Esophagus squamous epithelium (tissue), 5 donors: ENCODE measurements around the gene NUDT3. TPM values are rescaled to one million over a fixed set of nuclear protein-coding genes. Genes with fewer than 3 reads are reported as not detected.

Experiments used
- DNase-seq: peaks from one replicate; lab custom pipeline; 2025; lab: John Stamatoyannopoulos, UW
- H3K27ac ChIP-seq, 4 donors: fragments of 200-600 bp; sonication (generic); one replicate each; pipeline ENCODE4 v1.5.1; 2016 to 2019; ENCODE audit warnings: mild to moderate bottlenecking in 1 of 4
- H3K27me3 ChIP-seq, 4 donors: fragments of 200-600 bp; sonication (generic); 1 replicate in 3 of 4; 2 replicates in 1 of 4; pipeline versions ENCODE4 v1.5.1 to v1.6.0; 2017 to 2021; ENCODE audit warnings: antibody characterized with exemption in 1 of 4
- H3K36me3 ChIP-seq, 3 donors: fragments of 200-600 bp; sonication (generic); one replicate each; pipeline ENCODE4 v1.5.1; 2016 to 2019
- H3K4me1 ChIP-seq, 3 donors: fragments of 200-600 bp; sonication (generic); one replicate each; pipeline ENCODE4 v1.5.1; 2017 to 2019
- H3K4me3 ChIP-seq, 4 donors: fragments of 200-600 bp; sonication (generic); 1 replicate in 3 of 4; 2 replicates in 1 of 4; pipeline ENCODE4 v1.5.1; 2016 to 2019; ENCODE audit warnings: mild to moderate bottlenecking in 2 of 4, moderate library complexity in 1 of 4
- H3K9me3 ChIP-seq, 3 donors: fragments of 200-600 bp; sonication (generic); one replicate each; pipeline ENCODE4 v1.5.1; 2016 to 2019
- POLR2A ChIP-seq, 4 donors: fragments of 450-650 bp; IDR thresholded peaks; one replicate each; pipeline ENCODE4 v1.6.1; 2017; ENCODE audit warnings: antibody characterized with exemption in 4 of 4, mild to moderate bottlenecking in 4 of 4, moderate library complexity in 3 of 4
- WGBS, 2 donors: methylation state at CpG; one replicate each; pipeline ENCODE4 v1.1.5; 2018; 5-methylcytosine and 5-hydroxymethylcytosine counted together
- intact Hi-C: fragments of 100-400 bp; cut with DNase I; formaldehyde crosslinking; loops from one replicate; pipeline ENCODE4 v1.15.0; 2022
- total RNA-seq, 4 donors: library from RNA; depleted of rRNA; stranded (reverse); fragments of >200 nt; gene quantifications; one replicate each; pipeline ENCODE4 v1.1.0, GENCODE V29; 2016
- TF ChIP-seq, protein P1 (sequence below), 6 experiments: fragments of 450-650 bp in 4 of 6; fragments of 200-600 bp in 2 of 6; sonication (generic) in 2 of 6; IDR thresholded peaks; one replicate each; pipeline ENCODE4 v1.5.1; 2016 to 2019; ENCODE audit warnings: antibody characterized with exemption in 6 of 6, mild to moderate bottlenecking in 4 of 6, moderate library complexity in 4 of 6
- donor health status: DM: yes; HTN: yes; CAD: no.

The NUDT3 gene
- total RNA-seq, 4 donors from 2014 or later, result 14.9 to 33.4 (median 22.4) TPM

DNA sequence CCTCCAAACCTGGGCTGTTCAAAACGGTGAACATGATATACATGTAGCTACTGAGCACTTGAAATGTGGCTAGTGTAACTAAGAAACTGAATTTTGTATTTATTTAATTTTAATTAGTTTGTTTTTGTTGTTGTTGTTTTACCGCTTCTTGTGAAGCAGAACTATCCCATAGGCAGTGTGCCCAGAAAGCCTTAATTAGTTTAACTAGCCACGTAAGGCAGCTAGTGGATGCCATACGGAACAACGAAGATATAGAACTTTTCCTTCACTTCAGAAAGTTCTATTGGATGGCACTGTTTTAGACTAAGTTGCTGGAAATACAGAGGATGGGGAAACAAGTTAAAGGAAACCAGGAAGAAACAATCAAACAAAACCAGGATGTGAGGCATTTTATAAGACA, 70.6 kb downstream of the NUDT3 start:
- TF ChIP-seq, protein P1, sequence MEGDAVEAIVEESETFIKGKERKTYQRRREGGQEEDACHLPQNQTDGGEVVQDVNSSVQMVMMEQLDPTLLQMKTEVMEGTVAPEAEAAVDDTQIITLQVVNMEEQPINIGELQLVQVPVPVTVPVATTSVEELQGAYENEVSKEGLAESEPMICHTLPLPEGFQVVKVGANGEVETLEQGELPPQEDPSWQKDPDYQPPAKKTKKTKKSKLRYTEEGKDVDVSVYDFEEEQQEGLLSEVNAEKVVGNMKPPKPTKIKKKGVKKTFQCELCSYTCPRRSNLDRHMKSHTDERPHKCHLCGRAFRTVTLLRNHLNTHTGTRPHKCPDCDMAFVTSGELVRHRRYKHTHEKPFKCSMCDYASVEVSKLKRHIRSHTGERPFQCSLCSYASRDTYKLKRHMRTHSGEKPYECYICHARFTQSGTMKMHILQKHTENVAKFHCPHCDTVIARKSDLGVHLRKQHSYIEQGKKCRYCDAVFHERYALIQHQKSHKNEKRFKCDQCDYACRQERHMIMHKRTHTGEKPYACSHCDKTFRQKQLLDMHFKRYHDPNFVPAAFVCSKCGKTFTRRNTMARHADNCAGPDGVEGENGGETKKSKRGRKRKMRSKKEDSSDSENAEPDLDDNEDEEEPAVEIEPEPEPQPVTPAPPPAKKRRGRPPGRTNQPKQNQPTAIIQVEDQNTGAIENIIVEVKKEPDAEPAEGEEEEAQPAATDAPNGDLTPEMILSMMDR (IDR thresholded peaks at IDR 0.05), result no peak
- H3K9me3 ChIP-seq, result no peaks in the 10 kb centered on the region
- H3K27me3 ChIP-seq, result no peaks in the 10 kb centered on the region
- no peaks in the 10 kb centered on the region for H3K36me3 ChIP-seq
- DNase-seq, result no peak
- H3K4me3 ChIP-seq, result no peak overlapping the region
- intact Hi-C loops, result no loop called here
- no peak overlapping the region for H3K27ac ChIP-seq
- WGBS, 2 donors, result 82 to 86% methylated on average over 5 of the region's 5 CpGs
- peaks cover 0 to 47% (median 23%) of the 10 kb centered on the region in 3 donors for H3K4me1 ChIP-seq

DNA sequence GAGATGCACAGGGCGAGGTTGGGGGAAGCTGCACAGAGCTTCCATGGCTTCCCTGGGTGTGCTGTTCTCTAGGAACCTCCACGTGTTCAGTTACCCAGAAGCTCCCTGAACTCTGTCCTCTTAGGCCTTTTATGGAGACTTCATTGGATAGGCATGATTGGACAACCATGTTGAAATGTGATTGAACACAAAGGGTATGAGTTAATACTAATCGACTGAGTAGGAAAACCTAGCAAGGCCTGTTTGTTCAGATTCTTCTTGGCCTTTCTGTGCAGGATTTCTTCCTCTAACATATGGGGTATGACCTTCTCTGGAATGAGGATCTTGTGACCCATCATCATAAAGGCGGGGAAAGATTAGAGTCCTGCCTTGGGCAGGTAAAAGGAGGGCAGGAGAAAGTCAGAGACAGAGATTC, 73.0 kb downstream of the NUDT3 start:
- 46 to 70% methylated on average over 4 of the region's 4 CpGs for WGBS, 2 donors

DNA sequence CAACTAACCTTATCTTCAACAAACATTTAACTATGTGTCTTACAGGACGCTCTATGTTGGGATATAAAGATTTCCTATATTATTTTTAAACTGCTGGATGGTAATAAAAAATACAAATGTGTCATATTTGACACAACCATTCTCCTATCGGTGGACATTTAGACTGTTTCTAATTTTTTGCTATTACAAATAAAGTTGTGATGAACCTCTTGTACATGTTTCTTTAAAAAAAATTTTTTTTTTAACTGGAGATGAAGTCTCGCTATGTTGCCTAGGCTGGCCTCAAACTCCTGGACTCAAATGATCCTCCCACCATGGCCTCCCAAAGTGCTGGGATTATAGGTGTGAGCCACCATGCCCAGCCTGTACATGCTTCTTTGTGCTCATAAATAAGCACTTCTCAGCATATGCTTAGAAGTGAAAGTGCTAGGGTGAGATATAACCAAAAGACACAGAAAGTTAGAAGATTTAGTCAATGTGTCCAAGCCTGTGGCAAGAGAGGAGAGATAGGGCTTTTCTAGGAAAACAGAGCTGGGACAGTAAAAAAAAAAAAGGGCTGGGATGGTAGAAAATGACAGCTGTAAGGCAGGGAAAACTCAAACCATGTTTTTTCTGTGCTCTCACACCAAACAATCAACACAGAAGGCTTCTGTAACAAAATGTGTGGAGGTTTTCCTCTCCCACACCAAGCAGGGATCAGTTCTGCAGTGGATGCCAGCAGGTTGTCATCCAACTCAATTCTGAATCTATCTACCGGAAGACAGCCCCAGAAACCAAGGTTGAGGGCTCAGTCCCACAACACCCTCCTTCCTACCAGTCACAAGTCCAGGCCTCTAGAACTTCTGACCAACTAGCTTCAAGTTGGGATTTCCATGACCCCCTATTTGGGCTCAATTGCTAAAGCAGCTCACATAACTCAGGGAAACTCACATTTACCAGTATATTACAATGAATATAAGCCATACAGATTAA, 73.7 kb downstream of the NUDT3 start:
- Histone ChIP-seq H3K27me3 (no peaks in the 10 kb centered on the region), H3K4me3 (no peak overlapping the region), H3K4me1 (peaks cover 0 to 54% (median 19%) of the 10 kb centered on the region in 3 donors), H3K36me3 (no peaks in the 10 kb centered on the region), H3K27ac (peak overlapping the region; percentile 20 to 65 (median 56)), H3K9me3 (no peaks in the 10 kb centered on the region)
- no peak for DNase-seq
- whole genome bisulfite sequencing, 2 donors, result 72 to 91% methylated on average over 4 of the region's 4 CpGs
- intact Hi-C loops, result no loop called here
- TF ChIP-seq, protein P1 (IDR thresholded peaks at IDR 0.05), result no peak
- no peak for TF ChIP-seq POLR2A (IDR thresholded peaks at IDR 0.05)

More for the DNA sequence above, 73.0 kb downstream of the NUDT3 start:
- Histone ChIP-seq H3K4me1 (peaks cover 0 to 54% (median 19%) of the 10 kb centered on the region in 3 donors), H3K9me3 (no peaks in the 10 kb centered on the region), H3K27me3 (no peaks in the 10 kb centered on the region), H3K4me3 (no peak overlapping the region), H3K27ac (peak overlapping the region; percentile 28 to 65 (median 56)), H3K36me3 (no peaks in the 10 kb centered on the region)
- intact Hi-C loops, result no loop called here
- TF ChIP-seq, protein P1 (IDR thresholded peaks at IDR 0.05), result no peak
- no peak for TF ChIP-seq POLR2A (IDR thresholded peaks at IDR 0.05)
- DNase-seq, result no peak

DNA sequence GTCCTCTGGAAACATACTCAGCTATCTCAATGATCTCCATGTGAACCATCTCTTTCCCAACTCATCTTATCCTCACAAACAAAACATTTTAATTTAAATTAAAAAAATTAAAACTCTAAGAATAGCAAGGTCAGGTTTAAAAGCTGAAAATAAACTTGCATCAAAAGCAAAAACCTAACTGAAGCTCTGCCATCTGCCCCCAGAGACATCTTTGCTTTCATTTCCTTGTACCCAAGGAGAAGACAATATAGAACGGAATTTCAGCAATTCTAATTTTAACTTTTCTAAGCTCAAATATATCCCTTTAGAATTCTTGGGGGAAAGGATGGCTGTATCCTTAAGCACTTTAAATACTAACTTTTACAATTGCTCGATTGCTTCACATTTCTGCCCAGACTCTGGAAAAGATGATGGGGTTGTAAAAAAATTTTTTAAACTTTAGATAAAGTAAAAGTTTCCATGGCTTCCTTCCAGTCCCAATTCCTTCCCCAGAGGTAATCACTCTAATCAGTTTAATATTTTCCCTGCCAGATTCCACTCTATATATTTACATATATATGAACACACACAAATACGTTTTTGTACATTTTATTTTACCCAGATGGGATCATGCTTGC, 74.5 kb downstream of the NUDT3 start:
- peak overlapping the region in 1 of 4 donors; percentile 65 for H3K27ac ChIP-seq
- peaks cover 0 to 54% (median 19%) of the 10 kb centered on the region in 3 donors for H3K4me1 ChIP-seq
- no peaks in the 10 kb centered on the region for H3K36me3 ChIP-seq
- DNase-seq, result no peak
- TF ChIP-seq, protein P1 (IDR thresholded peaks at IDR 0.05), result no peak
- TF ChIP-seq POLR2A (IDR thresholded peaks at IDR 0.05), result no peak
- H3K4me3 ChIP-seq, result no peak overlapping the region
- intact Hi-C loops, result no loop called here
- no peaks in the 10 kb centered on the region for H3K9me3 ChIP-seq
- WGBS, 2 donors, result 46 to 77% methylated on average over 3 of the region's 3 CpGs
- H3K27me3 ChIP-seq, result no peaks in the 10 kb centered on the region

DNA sequence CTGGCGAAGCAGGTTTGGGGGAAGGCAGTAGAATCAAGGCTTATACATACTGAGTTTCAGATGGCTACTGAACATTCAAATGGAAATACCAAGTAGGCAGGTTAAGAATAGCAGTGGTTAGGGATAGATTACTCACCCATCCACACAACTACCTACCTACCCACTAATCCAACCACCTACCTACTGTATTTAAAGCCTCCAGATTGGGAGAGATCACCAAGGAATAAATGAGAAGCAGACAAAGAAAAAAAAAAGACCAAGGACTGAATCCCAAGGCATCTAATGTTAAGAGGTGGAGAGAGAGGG, 75.3 kb downstream of the NUDT3 start:
- Histone ChIP-seq H3K4me3 (no peak overlapping the region), H3K36me3 (no peaks in the 10 kb centered on the region), H3K27ac (no peak overlapping the region), H3K4me1 (peaks cover 0 to 54% (median 19%) of the 10 kb centered on the region in 3 donors), H3K27me3 (no peaks in the 10 kb centered on the region), H3K9me3 (no peaks in the 10 kb centered on the region)
- 92 to 100% methylated on average over 1 of the region's 1 CpG for WGBS, 2 donors
- TF ChIP-seq, protein P1 (IDR thresholded peaks at IDR 0.05), result no peak
- TF ChIP-seq POLR2A (IDR thresholded peaks at IDR 0.05), result no peak
- intact Hi-C loops, result no loop called here
- no peak for DNase-seq
